HepG2 (cell line): ENCODE results near the gene PPP1R15B. TPM values are rescaled to one million over a fixed set of nuclear protein-coding genes. Genes with fewer than 3 reads are reported as not detected.

Source experiments
- DDIT3 ChIP-seq: sonication (generic); formaldehyde crosslinking; IDR thresholded peaks from 2 replicates; pipeline ENCODE4 v1.4.0; 2020; ENCODE audit warnings: mild to moderate bottlenecking, missing genetic modification reagents
- HNF4G ChIP-seq, 2 experiments: sonication (generic) in 1 of 2; formaldehyde crosslinking in 1 of 2; IDR thresholded peaks; 2 replicates each; pipeline versions ENCODE4 v1.4.0 to v1.6.1; 2011 to 2020; ENCODE audit warnings: borderline replicate concordance in 2 of 2, low read depth in 2 of 2, mild to moderate bottlenecking in 2 of 2, low read length in 1 of 2, missing genetic modification reagents in 1 of 2, moderate library complexity in 1 of 2
- HNRNPUL1 ChIP-seq: fragments of 200-400 bp; formaldehyde crosslinking; IDR thresholded peaks from 2 replicates; pipeline ENCODE4 v1.6.1; 2017; ENCODE audit warnings: low read depth, mild to moderate bottlenecking, low read length, moderate library complexity
- JUND ChIP-seq: sonication (generic); formaldehyde crosslinking; IDR thresholded peaks from 2 replicates; pipeline ENCODE4 v1.8.0; 2022; ENCODE audit warnings: mild to moderate bottlenecking, missing genetic modification reagents
- NCOA2 ChIP-seq: sonication (generic); formaldehyde crosslinking; IDR thresholded peaks from 2 replicates; pipeline ENCODE4 v1.8.0; 2022; ENCODE audit warnings: inconsistent platforms
- SRSF1 ChIP-seq: fragments of 200-400 bp; formaldehyde crosslinking; optimal IDR thresholded peaks from 2 replicates; pipeline ENCODE3; 2017; ENCODE audit warnings: mild to moderate bottlenecking, low read depth, low read length, moderate library complexity
- ZBTB7A ChIP-seq: sonication (generic); formaldehyde crosslinking; IDR thresholded peaks from 2 replicates; pipeline ENCODE4 v1.8.0; 2022; ENCODE audit warnings: mild to moderate bottlenecking, missing genetic modification reagents
- ZNF331 ChIP-seq: sonication (generic); formaldehyde crosslinking; IDR thresholded peaks from 2 replicates; pipeline ENCODE4 v1.4.0; 2020; ENCODE audit warnings: missing genetic modification reagents
- ZNF552 ChIP-seq: sonication (generic); formaldehyde crosslinking; IDR thresholded peaks from 2 replicates; pipeline ENCODE4 v1.9.0; 2022; ENCODE audit warnings: missing genetic modification reagents, mild to moderate bottlenecking, borderline replicate concordance
- ZNF577 ChIP-seq: sonication (generic); formaldehyde crosslinking; IDR thresholded peaks from 2 replicates; pipeline ENCODE4 v1.4.0; 2020; ENCODE audit warnings: mild to moderate bottlenecking, low read depth, missing genetic modification reagents, borderline replicate concordance
- ZSCAN21 ChIP-seq: sonication (generic); formaldehyde crosslinking; IDR thresholded peaks from 2 replicates; pipeline ENCODE4 v1.8.0; 2022; ENCODE audit warnings: mild to moderate bottlenecking, missing genetic modification reagents, moderate library complexity, borderline replicate concordance
- polyA plus RNA-seq, 8 experiments: library from polyadenylated mRNA; depleted of rRNA in 3 of 8; stranded (reverse) in 7 of 8; unstranded in 1 of 8; fragments of >200 nt; fragmentation: Illumina TruSeq in 4 of 8; extraction: Trizol in 4 of 8; gene quantifications; 2 replicates each; pipeline versions ENCODE4 v1.2.1 to v1.2.3, GENCODE V29; 2011 to 2016; ENCODE audit warnings: low read depth in 4 of 8, missing spikeins in 1 of 8, mixed read lengths in 1 of 8; ENCODE audit not compliant: insufficient read depth in 1 of 8
- total RNA-seq, 5 experiments: library from RNA; depleted of rRNA; stranded (reverse); fragments of >200 nt; fragmentation: Illumina TruSeq; extraction: Trizol; gene quantifications; 2 replicates each; pipeline ENCODE4 v1.2.3, GENCODE V29; 2016; ENCODE audit warnings: low read depth in 1 of 5
- TF ChIP-seq, protein P1 (sequence below): sonication (generic); formaldehyde crosslinking; IDR thresholded peaks from 2 replicates; pipeline ENCODE4 v1.5.1; 2020; ENCODE audit warnings: mild to moderate bottlenecking, moderate library complexity, missing genetic modification reagents
- TF ChIP-seq, protein P2 (sequence below): sonication (generic); formaldehyde crosslinking; IDR thresholded peaks from 2 replicates; pipeline ENCODE4 v1.4.0; 2020; ENCODE audit warnings: mild to moderate bottlenecking, missing genetic modification reagents, borderline replicate concordance
- TF ChIP-seq, protein P3 (sequence below): sonication (generic); formaldehyde crosslinking; IDR thresholded peaks from 2 replicates; pipeline ENCODE4 v1.4.0; 2020; ENCODE audit warnings: mild to moderate bottlenecking, missing genetic modification reagents

PPP1R15B gene
- total and polyA plus RNA-seq, 2 of the 13 experiments (the other 11 are each of a cell fraction or from before 2014, with no cell fraction given) = 13.4 to 23.8 TPM

DNA sequence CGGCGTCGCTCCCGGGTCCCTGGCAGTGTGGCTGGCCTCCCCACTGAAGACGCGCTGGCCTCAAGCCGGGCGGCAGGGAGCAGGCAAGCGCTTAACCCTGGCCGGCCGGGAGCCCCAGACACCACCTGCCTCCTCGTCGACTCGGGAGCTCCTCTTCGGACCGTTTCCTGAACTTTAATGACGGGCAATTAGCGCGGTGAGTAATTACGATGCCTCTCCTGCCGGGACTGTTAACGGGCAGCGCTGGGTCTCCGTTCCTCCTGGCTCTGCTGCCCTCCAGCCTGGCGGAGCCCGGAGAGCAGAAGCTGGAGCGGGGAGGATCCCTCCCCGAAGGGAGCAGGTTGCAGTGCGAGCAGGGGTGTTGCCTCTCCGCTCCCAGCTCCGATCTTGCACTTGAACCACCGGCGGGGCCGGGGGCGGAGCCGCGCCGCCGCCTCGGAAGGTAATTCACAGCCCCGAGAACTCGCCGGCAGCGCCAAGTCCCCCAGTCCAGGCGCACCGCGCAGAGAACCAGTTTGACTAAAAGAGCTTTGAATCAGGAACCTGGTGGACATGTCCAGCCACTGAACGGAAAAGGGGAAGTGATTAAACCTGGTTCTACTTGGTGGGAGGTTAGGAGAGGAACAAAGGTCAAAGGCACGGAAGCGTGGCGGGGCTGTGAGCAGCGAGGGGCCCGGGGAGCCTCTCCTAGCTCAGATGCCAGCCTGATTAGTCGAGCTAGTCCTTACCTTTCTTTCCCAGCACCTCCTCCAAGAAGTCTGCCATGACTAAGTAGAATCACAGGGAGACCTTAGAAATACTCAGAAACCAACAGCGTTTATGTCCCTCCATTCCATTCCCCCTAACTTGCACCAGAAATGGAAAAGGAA, 33.6 kb downstream of the PPP1R15B start (continued):
- TF ChIP-seq, protein P1, sequence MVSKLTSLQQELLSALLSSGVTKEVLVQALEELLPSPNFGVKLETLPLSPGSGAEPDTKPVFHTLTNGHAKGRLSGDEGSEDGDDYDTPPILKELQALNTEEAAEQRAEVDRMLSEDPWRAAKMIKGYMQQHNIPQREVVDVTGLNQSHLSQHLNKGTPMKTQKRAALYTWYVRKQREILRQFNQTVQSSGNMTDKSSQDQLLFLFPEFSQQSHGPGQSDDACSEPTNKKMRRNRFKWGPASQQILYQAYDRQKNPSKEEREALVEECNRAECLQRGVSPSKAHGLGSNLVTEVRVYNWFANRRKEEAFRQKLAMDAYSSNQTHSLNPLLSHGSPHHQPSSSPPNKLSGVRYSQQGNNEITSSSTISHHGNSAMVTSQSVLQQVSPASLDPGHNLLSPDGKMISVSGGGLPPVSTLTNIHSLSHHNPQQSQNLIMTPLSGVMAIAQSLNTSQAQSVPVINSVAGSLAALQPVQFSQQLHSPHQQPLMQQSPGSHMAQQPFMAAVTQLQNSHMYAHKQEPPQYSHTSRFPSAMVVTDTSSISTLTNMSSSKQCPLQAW (CRISPR knock-in tag) = peak; percentile 16; the same call in 1 of the 2 replicates
- TF ChIP-seq ZNF331 (CRISPR knock-in tag) = peak; percentile 33; the same call in 1 of the 2 replicates
- no peak for TF ChIP-seq HNRNPUL1
- TF ChIP-seq, protein P2, sequence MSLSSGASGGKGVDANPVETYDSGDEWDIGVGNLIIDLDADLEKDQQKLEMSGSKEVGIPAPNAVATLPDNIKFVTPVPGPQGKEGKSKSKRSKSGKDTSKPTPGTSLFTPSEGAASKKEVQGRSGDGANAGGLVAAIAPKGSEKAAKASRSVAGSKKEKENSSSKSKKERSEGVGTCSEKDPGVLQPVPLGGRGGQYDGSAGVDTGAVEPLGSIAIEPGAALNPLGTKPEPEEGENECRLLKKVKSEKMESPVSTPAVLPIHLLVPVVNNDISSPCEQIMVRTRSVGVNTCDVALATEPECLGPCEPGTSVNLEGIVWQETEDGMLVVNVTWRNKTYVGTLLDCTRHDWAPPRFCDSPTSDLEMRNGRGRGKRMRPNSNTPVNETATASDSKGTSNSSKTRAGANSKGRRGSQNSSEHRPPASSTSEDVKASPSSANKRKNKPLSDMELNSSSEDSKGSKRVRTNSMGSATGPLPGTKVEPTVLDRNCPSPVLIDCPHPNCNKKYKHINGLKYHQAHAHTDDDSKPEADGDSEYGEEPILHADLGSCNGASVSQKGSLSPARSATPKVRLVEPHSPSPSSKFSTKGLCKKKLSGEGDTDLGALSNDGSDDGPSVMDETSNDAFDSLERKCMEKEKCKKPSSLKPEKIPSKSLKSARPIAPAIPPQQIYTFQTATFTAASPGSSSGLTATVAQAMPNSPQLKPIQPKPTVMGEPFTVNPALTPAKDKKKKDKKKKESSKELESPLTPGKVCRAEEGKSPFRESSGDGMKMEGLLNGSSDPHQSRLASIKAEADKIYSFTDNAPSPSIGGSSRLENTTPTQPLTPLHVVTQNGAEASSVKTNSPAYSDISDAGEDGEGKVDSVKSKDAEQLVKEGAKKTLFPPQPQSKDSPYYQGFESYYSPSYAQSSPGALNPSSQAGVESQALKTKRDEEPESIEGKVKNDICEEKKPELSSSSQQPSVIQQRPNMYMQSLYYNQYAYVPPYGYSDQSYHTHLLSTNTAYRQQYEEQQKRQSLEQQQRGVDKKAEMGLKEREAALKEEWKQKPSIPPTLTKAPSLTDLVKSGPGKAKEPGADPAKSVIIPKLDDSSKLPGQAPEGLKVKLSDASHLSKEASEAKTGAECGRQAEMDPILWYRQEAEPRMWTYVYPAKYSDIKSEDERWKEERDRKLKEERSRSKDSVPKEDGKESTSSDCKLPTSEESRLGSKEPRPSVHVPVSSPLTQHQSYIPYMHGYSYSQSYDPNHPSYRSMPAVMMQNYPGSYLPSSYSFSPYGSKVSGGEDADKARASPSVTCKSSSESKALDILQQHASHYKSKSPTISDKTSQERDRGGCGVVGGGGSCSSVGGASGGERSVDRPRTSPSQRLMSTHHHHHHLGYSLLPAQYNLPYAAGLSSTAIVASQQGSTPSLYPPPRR (CRISPR knock-in tag) = peak; percentile 40; the same call in 1 of the 2 replicates
- 0 out of 2 replicates have a peak, but pooled peaks have one; percentile 25 for TF ChIP-seq ZNF577 (CRISPR knock-in tag)
- TF ChIP-seq NCOA2 (CRISPR knock-in tag) = peak; percentile 24; the same call in 1 of the 2 replicates
- no peak for TF ChIP-seq DDIT3 (CRISPR knock-in tag)
- TF ChIP-seq JUND (CRISPR knock-in tag) = peak; percentile 17; the same call in 1 of the 2 replicates
- TF ChIP-seq ZBTB7A (CRISPR knock-in tag) = 0 out of 2 replicates have a peak, but pooled peaks have one; percentile 36
- peak; percentile 66 for TF ChIP-seq SRSF1
- TF ChIP-seq, protein P3, sequence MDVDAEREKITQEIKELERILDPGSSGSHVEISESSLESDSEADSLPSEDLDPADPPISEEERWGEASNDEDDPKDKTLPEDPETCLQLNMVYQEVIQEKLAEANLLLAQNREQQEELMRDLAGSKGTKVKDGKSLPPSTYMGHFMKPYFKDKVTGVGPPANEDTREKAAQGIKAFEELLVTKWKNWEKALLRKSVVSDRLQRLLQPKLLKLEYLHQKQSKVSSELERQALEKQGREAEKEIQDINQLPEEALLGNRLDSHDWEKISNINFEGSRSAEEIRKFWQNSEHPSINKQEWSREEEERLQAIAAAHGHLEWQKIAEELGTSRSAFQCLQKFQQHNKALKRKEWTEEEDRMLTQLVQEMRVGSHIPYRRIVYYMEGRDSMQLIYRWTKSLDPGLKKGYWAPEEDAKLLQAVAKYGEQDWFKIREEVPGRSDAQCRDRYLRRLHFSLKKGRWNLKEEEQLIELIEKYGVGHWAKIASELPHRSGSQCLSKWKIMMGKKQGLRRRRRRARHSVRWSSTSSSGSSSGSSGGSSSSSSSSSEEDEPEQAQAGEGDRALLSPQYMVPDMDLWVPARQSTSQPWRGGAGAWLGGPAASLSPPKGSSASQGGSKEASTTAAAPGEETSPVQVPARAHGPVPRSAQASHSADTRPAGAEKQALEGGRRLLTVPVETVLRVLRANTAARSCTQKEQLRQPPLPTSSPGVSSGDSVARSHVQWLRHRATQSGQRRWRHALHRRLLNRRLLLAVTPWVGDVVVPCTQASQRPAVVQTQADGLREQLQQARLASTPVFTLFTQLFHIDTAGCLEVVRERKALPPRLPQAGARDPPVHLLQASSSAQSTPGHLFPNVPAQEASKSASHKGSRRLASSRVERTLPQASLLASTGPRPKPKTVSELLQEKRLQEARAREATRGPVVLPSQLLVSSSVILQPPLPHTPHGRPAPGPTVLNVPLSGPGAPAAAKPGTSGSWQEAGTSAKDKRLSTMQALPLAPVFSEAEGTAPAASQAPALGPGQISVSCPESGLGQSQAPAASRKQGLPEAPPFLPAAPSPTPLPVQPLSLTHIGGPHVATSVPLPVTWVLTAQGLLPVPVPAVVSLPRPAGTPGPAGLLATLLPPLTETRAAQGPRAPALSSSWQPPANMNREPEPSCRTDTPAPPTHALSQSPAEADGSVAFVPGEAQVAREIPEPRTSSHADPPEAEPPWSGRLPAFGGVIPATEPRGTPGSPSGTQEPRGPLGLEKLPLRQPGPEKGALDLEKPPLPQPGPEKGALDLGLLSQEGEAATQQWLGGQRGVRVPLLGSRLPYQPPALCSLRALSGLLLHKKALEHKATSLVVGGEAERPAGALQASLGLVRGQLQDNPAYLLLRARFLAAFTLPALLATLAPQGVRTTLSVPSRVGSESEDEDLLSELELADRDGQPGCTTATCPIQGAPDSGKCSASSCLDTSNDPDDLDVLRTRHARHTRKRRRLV (CRISPR knock-in tag) = 0 out of 2 replicates have a peak, but pooled peaks have one; percentile 16
- TF ChIP-seq ZSCAN21 (CRISPR knock-in tag) = peak; percentile 56; the same call in 1 of the 2 replicates
- no peak for TF ChIP-seq ZNF552
- peak; percentile 69 for TF ChIP-seq HNF4G (IDR thresholded peaks at IDR 0.05; ENCODE audit: borderline replicate concordance, low read depth, low read length)
- no peak; the same call in 1 of the 2 replicates for TF ChIP-seq HNF4G (CRISPR knock-in tag; IDR thresholded peaks at IDR 0.05; ENCODE audit: borderline replicate concordance, low read depth)
